Measurements from ENCODE around the gene PATE3.

PATE3 gene

DNA sequence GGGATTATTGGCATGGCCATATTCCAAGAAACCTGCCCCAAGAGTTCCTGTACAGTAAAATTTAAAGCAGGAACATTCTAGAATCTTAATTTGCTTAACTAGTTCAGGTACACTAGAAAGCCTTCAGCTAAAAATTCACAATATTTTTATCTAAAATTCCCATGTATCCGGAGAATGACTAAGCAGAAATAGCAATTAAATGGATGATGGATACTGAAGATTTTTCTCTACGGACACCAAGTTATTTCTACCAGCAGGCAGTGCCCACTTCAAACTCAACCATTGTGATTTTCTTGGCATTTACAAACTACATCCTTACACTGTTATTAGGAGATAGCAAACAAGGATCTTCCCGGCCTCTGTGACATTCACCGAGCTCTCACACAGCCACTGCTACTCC, 2.9 kb downstream of the PATE3 start:
- Histone ChIP-seq H3K27me3 (replicated peaks; ENCODE audit: insufficient read depth, low read length) (no peaks in the 10 kb centered on the region), H3K36me3 (replicated peaks; ENCODE audit: insufficient read depth, low read length) (no peaks in the 10 kb centered on the region)

DNA sequence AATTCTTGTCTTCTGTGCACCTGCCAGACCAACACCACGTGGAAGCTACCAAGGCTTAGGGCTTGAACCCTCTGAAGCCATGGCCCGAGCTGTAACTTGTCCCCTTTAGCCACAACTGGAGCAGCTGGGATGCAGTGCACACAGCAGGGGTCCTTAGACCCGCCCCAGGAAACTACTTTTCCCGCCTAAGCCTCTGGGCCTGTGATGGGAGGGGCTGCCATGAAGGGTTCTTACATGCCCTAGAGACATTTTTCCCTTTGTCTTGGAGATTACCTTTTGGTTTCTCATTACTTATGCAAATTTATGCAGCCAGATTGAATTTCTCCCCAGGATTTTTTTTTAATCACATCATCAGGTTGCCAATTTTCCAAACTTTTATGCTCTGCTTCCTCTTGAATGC, 9.7 kb downstream of the PATE3 start:
- no peak overlapping the region for H3K4me2 ChIP-seq (ENCODE audit: low read depth, low read length)
- DNase-seq, result no peak
- no peak for TF ChIP-seq EZH2phosphoT487 (IDR thresholded peaks at IDR 0.05; ENCODE audit: low read length)
- no peak for TF ChIP-seq EZH2 (optimal IDR thresholded peaks at IDR 0.05; ENCODE audit: low read depth, low read length)
- TF ChIP-seq, protein P1, sequence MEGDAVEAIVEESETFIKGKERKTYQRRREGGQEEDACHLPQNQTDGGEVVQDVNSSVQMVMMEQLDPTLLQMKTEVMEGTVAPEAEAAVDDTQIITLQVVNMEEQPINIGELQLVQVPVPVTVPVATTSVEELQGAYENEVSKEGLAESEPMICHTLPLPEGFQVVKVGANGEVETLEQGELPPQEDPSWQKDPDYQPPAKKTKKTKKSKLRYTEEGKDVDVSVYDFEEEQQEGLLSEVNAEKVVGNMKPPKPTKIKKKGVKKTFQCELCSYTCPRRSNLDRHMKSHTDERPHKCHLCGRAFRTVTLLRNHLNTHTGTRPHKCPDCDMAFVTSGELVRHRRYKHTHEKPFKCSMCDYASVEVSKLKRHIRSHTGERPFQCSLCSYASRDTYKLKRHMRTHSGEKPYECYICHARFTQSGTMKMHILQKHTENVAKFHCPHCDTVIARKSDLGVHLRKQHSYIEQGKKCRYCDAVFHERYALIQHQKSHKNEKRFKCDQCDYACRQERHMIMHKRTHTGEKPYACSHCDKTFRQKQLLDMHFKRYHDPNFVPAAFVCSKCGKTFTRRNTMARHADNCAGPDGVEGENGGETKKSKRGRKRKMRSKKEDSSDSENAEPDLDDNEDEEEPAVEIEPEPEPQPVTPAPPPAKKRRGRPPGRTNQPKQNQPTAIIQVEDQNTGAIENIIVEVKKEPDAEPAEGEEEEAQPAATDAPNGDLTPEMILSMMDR (IDR thresholded peaks at IDR 0.05; ENCODE audit: low read length), result no peak

More for the DNA sequence above, 2.9 kb downstream of the PATE3 start:
- H3K79me2 ChIP-seq (ENCODE audit: low read length), result no peaks in the 10 kb centered on the region
- no peaks in the 10 kb centered on the region for H3K9me3 ChIP-seq (replicated peaks; ENCODE audit: insufficient read depth, low read length)
- no peaks in the 10 kb centered on the region for H3K9me2 ChIP-seq (replicated peaks; ENCODE audit: insufficient read depth, low read length)
- H3K4me1 ChIP-seq (ENCODE audit: low read length), result no peaks in the 10 kb centered on the region
- no peak overlapping the region for H2AFZ ChIP-seq (ENCODE audit: low read length)
- TF ChIP-seq EZH2 (optimal IDR thresholded peaks at IDR 0.05; ENCODE audit: low read depth, low read length), result no peak
- TF ChIP-seq EZH2phosphoT487 (IDR thresholded peaks at IDR 0.05; ENCODE audit: low read length), result no peak
- TF ChIP-seq, protein P1 (IDR thresholded peaks at IDR 0.05; ENCODE audit: low read length), result no peak
- H3K4me2 ChIP-seq (ENCODE audit: low read depth, low read length), result no peak overlapping the region
- no peaks in the 10 kb centered on the region for H4K20me1 ChIP-seq (ENCODE audit: insufficient read depth, low read length)
- H3K27ac ChIP-seq (ENCODE audit: low read length), result no peak overlapping the region
- DNase-seq, result no peak
- no peaks in the 10 kb centered on the region for H3F3A ChIP-seq (ENCODE audit: insufficient read depth, low read length)
- H3K9ac ChIP-seq (ENCODE audit: low read length), result no peak overlapping the region
- H3K4me3 ChIP-seq (ENCODE audit: low read length), result no peak overlapping the region

DNA sequence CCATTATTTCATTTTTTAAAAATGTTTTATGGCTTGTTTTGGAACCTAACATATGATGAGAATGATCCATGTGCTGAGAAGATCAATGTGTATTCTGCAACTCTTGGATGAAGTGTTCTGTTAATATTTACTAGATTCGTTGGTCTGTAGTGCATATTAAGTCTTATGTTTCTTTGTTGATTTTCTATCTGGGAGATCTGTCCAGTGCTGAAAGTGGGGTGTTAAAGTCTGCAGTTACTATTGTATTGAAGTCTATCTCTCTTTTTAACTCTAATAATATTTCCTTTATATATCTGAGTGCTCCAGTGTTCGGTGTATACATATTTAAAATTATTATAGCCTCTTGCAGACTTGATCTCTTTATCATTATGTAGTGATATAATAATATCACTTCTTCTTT, 11.9 kb downstream of the PATE3 start:
- Histone ChIP-seq H3K9me3 (replicated peaks; ENCODE audit: insufficient read depth, low read length) (no peaks in the 10 kb centered on the region), H3K79me2 (ENCODE audit: low read length) (no peaks in the 10 kb centered on the region), H3K4me1 (ENCODE audit: low read length) (no peaks in the 10 kb centered on the region), H4K20me1 (ENCODE audit: insufficient read depth, low read length) (no peaks in the 10 kb centered on the region), H3K4me2 (ENCODE audit: low read depth, low read length) (no peak overlapping the region), H3K9me2 (replicated peaks; ENCODE audit: insufficient read depth, low read length) (no peaks in the 10 kb centered on the region), H3F3A (ENCODE audit: insufficient read depth, low read length) (no peaks in the 10 kb centered on the region), H3K27me3 (replicated peaks; ENCODE audit: insufficient read depth, low read length) (no peaks in the 10 kb centered on the region), H3K36me3 (replicated peaks; ENCODE audit: insufficient read depth, low read length) (no peaks in the 10 kb centered on the region), H3K27ac (ENCODE audit: low read length) (no peak overlapping the region), H3K4me3 (ENCODE audit: low read length) (no peak overlapping the region), H2AFZ (ENCODE audit: low read length) (no peak overlapping the region), H3K9ac (ENCODE audit: low read length) (no peak overlapping the region)
- no peak for DNase-seq
- TF ChIP-seq EZH2 (optimal IDR thresholded peaks at IDR 0.05; ENCODE audit: low read depth, low read length), result no peak
- TF ChIP-seq EZH2phosphoT487 (IDR thresholded peaks at IDR 0.05; ENCODE audit: low read length), result no peak
- TF ChIP-seq, protein P1 (IDR thresholded peaks at IDR 0.05; ENCODE audit: low read length), result no peak

More for the DNA sequence above, 9.7 kb downstream of the PATE3 start:
- H2AFZ ChIP-seq (ENCODE audit: low read length), result no peak overlapping the region
- no peaks in the 10 kb centered on the region for H3K79me2 ChIP-seq (ENCODE audit: low read length)
- H4K20me1 ChIP-seq (ENCODE audit: insufficient read depth, low read length), result no peaks in the 10 kb centered on the region
- H3K4me1 ChIP-seq (ENCODE audit: low read length), result no peaks in the 10 kb centered on the region
- no peaks in the 10 kb centered on the region for H3K9me2 ChIP-seq (replicated peaks; ENCODE audit: insufficient read depth, low read length)
- H3K9me3 ChIP-seq (replicated peaks; ENCODE audit: insufficient read depth, low read length), result no peaks in the 10 kb centered on the region
- H3K27me3 ChIP-seq (replicated peaks; ENCODE audit: insufficient read depth, low read length), result no peaks in the 10 kb centered on the region
- no peaks in the 10 kb centered on the region for H3F3A ChIP-seq (ENCODE audit: insufficient read depth, low read length)
- H3K9ac ChIP-seq (ENCODE audit: low read length), result no peak overlapping the region
- H3K4me3 ChIP-seq (ENCODE audit: low read length), result no peak overlapping the region
- no peak overlapping the region for H3K27ac ChIP-seq (ENCODE audit: low read length)
- no peaks in the 10 kb centered on the region for H3K36me3 ChIP-seq (replicated peaks; ENCODE audit: insufficient read depth, low read length)
